K562 (cell line): ENCODE results near the gene SMIM29.

Experiments
- CTCF ChIP-seq, 3 experiments: IDR thresholded peaks in 2 of 3; conservative IDR thresholded peaks in 1 of 3; 2 replicates each; pipeline ENCODE4 v1.5.1; 2011 to 2012; ENCODE audit warnings: low read length in 3 of 3, mild to moderate bottlenecking in 3 of 3, control low read depth in 2 of 3, improper control_type of control experiment in 1 of 3, inconsistent platforms in 1 of 3, low read depth in 1 of 3, mixed read lengths in 1 of 3, moderate library complexity in 1 of 3; ENCODE audit not compliant: insufficient read depth in 2 of 3
- E2F1 ChIP-seq: sonication (generic); formaldehyde crosslinking; IDR thresholded peaks from 2 replicates; pipeline ENCODE4 v1.8.1; 2023; ENCODE audit warnings: mild to moderate bottlenecking, missing genetic modification reagents, moderate library complexity
- EGR1 ChIP-seq: fragments of 450-650 bp; conservative IDR thresholded peaks from 2 replicates; pipeline ENCODE4 v1.6.1; 2017; ENCODE audit warnings: mild to moderate bottlenecking
- ILK ChIP-seq: fragments of 450-650 bp; IDR thresholded peaks from 2 replicates; pipeline ENCODE4 v1.6.1; 2016; ENCODE audit warnings: missing genetic modification characterization, low read depth, mild to moderate bottlenecking, missing compliant biosample characterization, moderate library complexity, borderline replicate concordance
- MAFK ChIP-seq: IDR thresholded peaks from 2 replicates; pipeline ENCODE4 v1.6.1; 2011; ENCODE audit warnings: low read length, improper control_type of control experiment
- NFRKB ChIP-seq: fragments of 450-650 bp; IDR thresholded peaks from 2 replicates; pipeline ENCODE4 v1.6.1; 2016; ENCODE audit warnings: low read depth
- PHF8 ChIP-seq: fragments of 200-600 bp; sonication (generic); IDR thresholded peaks from 2 replicates; pipeline ENCODE4 v1.6.1; 2012; ENCODE audit warnings: mixed run types, mild to moderate bottlenecking, inconsistent platforms, low read length, moderate library complexity, borderline replicate concordance
- POLR2A ChIP-seq: fragments of 450-650 bp; conservative IDR thresholded peaks from 2 replicates; pipeline ENCODE4 v1.6.1; 2016
- RBM25 ChIP-seq: fragments of 200-400 bp; formaldehyde crosslinking; IDR thresholded peaks from 2 replicates; pipeline ENCODE4 v1.6.1; 2018; ENCODE audit warnings: low read length, low read depth, moderate library complexity; ENCODE audit not compliant: severe bottlenecking
- REST ChIP-seq, 2 experiments: fragments of 450-650 bp; formaldehyde crosslinking in 1 of 2; IDR thresholded peaks; 2 replicates each; pipeline versions ENCODE4 v1.4.0 to v1.6.1; 2014 to 2020; ENCODE audit warnings: mild to moderate bottlenecking in 2 of 2, borderline replicate concordance in 1 of 2, low read depth in 1 of 2
- TAF1 ChIP-seq: IDR thresholded peaks from 2 replicates; pipeline ENCODE4 v1.6.1; 2011; ENCODE audit warnings: mild to moderate bottlenecking, low read length, moderate library complexity; ENCODE audit not compliant: insufficient read depth, control insufficient read depth, severe bottlenecking; ENCODE audit errors: extremely low read depth
- TCF7L2 ChIP-seq: fragments of 150-350 bp; IDR thresholded peaks from 2 replicates; pipeline ENCODE4 v1.6.1; 2016; ENCODE audit warnings: low read depth, mild to moderate bottlenecking, low read length, moderate library complexity
- ZBTB17 ChIP-seq: fragments of 450-650 bp; formaldehyde crosslinking; IDR thresholded peaks from 2 replicates; pipeline ENCODE4 v1.4.0; 2020; ENCODE audit warnings: mild to moderate bottlenecking
- ZNF766 ChIP-seq: fragments of 200-800 bp; sonication (Bioruptor generic); conservative IDR thresholded peaks from 2 replicates; pipeline ENCODE4 v1.6.1; 2016; ENCODE audit warnings: missing genetic modification characterization, missing compliant biosample characterization

- no peak for TF ChIP-seq REST (IDR thresholded peaks at IDR 0.05; ENCODE audit: borderline replicate concordance)
- no peak for TF ChIP-seq REST (CRISPR knock-in tag; IDR thresholded peaks at IDR 0.05; ENCODE audit: low read depth)
- no peak for TF ChIP-seq EGR1
- TF ChIP-seq NFRKB: no peak
- TF ChIP-seq CTCF (IDR thresholded peaks at IDR 0.05 in 2 of 3, conservative IDR thresholded peaks at IDR 0.05 in 1 of 3; ENCODE audit: insufficient read depth in 2 of 3, low read depth in 1 of 3, low read length in 3 of 3): no peak
- TF ChIP-seq RBM25: no peak
- no peak for TF ChIP-seq E2F1 (CRISPR knock-in tag)
- TF ChIP-seq ZBTB17 (CRISPR knock-in tag): no peak
- TF ChIP-seq TAF1: no peak
- TF ChIP-seq ZNF766 (CRISPR knock-in tag): no peak
- TF ChIP-seq ILK: no peak
- no peak for TF ChIP-seq MAFK
- no peak for TF ChIP-seq PHF8
- TF ChIP-seq POLR2A: no peak
- no peak for TF ChIP-seq TCF7L2
Measured at GRCh38 chr6:34295721-34296120, 46.9 kb upstream of the SMIM29 start.
